Mammary epithelial cell (primary cell): ENCODE data around the gene SHISA5.

ENCODE experiments used
- EZH2 ChIP-seq: IDR thresholded peaks from 2 replicates; pipeline ENCODE4 v1.6.1; 2012; ENCODE audit warnings: low read length, inconsistent platforms, borderline replicate concordance
- TF ChIP-seq, protein P1 (sequence below), 2 donors: IDR thresholded peaks in 1 of 2; conservative IDR thresholded peaks in 1 of 2; 2 replicates each; pipeline ENCODE4 v1.5.1; 2011 to 2012; ENCODE audit warnings: inconsistent platforms in 2 of 2, low read length in 2 of 2, mild to moderate bottlenecking in 2 of 2, control low read depth in 1 of 2, low read depth in 1 of 2; ENCODE audit not compliant: insufficient read depth in 1 of 2; ENCODE audit errors: extremely low read depth in 1 of 2

DNA sequence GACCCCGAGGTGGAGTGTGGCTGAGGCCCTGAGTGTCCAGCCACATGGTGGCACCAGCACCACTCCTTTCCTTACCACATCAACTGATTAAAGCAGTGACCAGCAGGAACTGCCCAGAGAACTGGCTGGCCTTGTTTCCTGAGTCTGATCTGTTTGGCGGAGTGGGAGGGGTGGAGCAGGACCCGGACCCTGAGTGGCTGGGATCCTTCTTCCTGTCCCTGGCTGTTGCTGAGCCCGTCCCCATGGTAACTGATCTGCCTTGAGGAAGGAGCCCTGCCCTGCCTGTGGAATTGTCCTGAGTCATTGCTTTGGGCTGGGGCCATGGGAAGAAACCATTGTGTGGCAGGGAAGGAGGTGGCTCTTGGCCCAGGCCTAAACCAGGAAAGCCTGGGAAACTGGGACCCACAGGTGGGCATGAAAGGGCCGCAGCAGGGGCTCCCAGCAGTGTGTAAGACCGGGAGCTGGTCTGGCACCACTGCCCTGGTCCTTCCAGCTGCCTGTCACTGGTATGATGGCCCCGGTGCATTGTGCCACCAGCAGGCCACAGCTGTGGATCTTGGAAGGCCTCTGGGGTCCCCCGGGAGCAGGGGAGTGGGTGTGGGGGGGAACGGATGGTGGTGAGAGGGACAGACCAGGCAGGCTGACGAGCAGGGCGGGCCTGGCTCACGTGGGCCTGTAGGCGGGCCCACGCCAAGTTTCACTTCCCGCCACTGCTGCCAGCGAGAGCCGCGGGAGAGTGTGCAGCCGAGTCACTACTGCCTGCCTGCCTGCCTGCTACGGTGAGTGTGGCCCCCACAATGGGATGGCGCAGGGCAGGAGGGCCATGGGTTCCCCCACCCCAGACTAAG, 38.2 kb downstream of the SHISA5 start:
- TF ChIP-seq, protein P1, sequence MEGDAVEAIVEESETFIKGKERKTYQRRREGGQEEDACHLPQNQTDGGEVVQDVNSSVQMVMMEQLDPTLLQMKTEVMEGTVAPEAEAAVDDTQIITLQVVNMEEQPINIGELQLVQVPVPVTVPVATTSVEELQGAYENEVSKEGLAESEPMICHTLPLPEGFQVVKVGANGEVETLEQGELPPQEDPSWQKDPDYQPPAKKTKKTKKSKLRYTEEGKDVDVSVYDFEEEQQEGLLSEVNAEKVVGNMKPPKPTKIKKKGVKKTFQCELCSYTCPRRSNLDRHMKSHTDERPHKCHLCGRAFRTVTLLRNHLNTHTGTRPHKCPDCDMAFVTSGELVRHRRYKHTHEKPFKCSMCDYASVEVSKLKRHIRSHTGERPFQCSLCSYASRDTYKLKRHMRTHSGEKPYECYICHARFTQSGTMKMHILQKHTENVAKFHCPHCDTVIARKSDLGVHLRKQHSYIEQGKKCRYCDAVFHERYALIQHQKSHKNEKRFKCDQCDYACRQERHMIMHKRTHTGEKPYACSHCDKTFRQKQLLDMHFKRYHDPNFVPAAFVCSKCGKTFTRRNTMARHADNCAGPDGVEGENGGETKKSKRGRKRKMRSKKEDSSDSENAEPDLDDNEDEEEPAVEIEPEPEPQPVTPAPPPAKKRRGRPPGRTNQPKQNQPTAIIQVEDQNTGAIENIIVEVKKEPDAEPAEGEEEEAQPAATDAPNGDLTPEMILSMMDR (conservative IDR thresholded peaks at IDR 0.05 in 1 of 2, IDR thresholded peaks at IDR 0.05 in 1 of 2; ENCODE audit: extremely low read depth in 1 of 2, insufficient read depth in 1 of 2, low read depth in 1 of 2, low read length in 2 of 2), result peak; percentile 45 to 81
- no peak for TF ChIP-seq EZH2
